ENCODE results near the gene CNKSR1.
A peak's percentile ranks its signal among the peaks of the same experiment; 100 is the strongest.

The CNKSR1 gene

GRCh38 chr1:26159743-26160039 is 17.6 kb upstream of the CNKSR1 start:
- DNase-seq (ENCODE audit: low spot score) (no peak), FAIRE-seq (no peak)

GRCh38 chr1:26160527-26161414 is 16.5 kb upstream of the CNKSR1 start:
- FAIRE-seq = no peak

GRCh38 chr1:26161415-26162219 is 15.7 kb upstream of the CNKSR1 start:
- DNase-seq (ENCODE audit: low spot score) = no peak
- FAIRE-seq = no peak

More at GRCh38 chr1:26160527-26161414, 16.5 kb upstream of the CNKSR1 start:
- no peak for DNase-seq (ENCODE audit: low spot score)

DNA sequence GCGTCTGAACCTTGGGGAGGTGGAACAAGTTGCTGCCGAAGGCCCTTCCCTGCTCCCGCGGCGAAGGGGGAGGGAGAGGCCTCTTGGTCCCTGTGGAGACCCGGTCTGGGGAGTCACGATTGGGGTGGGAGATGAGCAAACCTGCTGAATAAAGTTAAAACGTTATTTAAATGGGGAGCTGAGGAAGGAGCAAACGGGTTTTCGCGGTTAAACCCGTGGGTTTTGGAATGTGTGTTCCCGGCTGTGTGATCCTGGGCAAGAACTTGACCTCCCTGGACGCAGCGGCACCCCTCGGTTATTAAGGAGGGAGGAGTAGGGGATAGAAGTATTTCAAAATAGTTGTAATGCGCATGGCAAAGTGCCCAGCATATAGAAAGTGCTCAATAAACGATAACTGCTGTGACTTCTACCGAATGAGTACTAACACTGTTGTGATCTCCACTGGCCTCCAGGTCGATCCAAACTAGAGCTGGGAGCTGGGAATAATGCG is 15.0 kb upstream of the CNKSR1 start:
- FAIRE-seq (no peak), DNase-seq (ENCODE audit: low spot score) (no peak)

DNA sequence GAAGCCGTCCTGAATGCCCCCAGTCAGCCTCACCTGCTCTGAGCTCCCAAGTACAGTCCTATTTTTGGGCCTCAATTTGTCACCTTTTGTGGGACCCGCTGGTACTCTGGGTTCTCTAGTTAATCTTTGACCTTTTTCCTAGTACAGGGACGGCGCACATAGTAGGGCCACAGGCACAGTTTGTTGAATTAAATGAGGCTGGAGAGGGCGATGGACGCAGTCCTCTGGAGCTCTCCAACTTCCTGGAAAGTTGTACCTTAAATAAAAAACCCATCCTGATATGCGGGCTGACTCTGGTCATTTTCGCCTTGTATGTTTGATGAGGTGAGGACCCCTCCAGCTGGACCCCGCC is 13.6 kb upstream of the CNKSR1 start:
- FAIRE-seq = no peak
- no peak for DNase-seq (ENCODE audit: low spot score)

- FAIRE-seq (no peak), DNase-seq (ENCODE audit: low spot score) (peak; percentile 78)
Observed at GRCh38 chr1:26164036-26164860, 13.0 kb upstream of the CNKSR1 start.

DNA sequence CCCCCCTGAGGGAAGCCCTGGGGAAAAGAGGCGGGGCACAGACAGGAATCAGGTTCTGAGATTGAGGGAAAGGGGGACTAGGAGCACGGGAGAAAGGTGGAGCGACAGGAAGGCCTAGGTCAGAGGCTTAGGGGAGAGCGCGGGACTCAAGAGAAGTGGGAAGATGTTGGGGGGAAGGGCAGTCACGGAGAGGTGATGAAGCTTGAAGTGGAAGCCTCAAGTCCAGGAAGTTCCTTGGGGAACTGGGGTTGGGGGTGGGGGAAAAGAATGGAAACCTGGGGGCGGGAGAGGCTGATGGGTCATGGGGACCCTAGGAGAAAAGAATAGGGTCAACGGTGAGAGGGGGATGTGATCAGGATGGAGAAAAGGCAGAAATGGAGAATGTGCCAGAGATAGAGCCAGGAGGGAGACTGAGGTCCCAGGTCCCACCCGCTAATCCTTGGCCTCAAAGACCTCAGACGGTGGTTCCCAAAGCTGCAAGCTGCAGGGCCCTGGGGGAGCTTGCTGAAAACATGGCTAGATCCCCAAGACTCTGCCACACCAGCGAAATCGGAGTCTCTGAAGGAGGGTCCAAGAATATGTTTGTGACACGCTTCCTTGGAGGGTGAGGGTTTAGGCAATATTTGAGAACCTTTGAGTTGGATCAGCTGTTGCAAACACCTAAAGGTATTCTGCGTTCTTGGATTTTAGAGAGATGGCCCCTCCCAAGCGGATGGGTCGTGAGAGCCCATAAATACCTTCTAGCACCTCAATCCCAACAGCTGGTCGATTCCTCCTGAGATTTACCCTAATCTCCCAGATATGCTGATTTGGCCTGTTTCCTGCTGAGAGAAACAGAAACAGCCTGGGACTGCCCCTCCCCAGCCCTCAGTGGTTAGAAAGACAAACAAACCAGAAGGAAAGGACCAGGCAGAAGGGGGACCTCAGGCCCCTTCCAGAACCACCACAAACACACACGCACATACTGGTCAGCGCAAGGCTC is 12.1 kb upstream of the CNKSR1 start:
- no peak for DNase-seq (ENCODE audit: low spot score)
- no peak for FAIRE-seq

DNA sequence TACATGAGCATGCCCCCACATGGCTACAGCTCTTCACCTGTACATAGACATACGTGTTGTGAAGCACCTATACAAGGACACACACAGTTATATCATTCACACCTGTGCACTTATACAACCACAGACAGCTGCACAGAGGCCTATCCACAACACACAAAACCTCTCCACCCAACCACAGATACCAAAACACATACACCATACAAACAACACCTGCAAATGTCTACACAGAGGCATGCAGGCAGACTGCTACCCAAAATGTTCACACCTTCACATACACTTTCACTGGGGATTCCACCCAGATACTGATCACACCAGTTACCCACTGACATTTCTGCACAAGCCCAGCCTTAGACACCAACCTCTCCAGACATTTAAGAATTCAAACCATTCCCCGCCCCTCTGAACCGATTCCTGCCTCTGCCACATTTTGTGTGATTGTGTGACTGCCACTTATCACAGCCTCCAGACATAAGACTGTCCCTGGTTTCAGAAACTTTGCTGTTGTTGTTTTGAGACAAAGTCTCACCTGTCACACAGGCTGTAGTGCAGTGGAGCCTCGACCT is 10.5 kb upstream of the CNKSR1 start:
- no peak for FAIRE-seq

GRCh38 chr1:26168410-26169197 is 8.7 kb upstream of the CNKSR1 start, which contains the start of gene C1orf232:
Gene C1orf232 (minus strand): TSS chr1:26168963. CDS start chr1:26168499, 464 bp downstream.
- FAIRE-seq (no peak), DNase-seq (ENCODE audit: low spot score) (no peak)

More for the DNA sequence above, 10.5 kb upstream of the CNKSR1 start:
- no peak for DNase-seq (ENCODE audit: low spot score)

GRCh38 chr1:26169198-26169554 is 8.1 kb upstream of the CNKSR1 start:
- no peak for FAIRE-seq
- DNase-seq (ENCODE audit: low spot score) = no peak

- peak; percentile 99 for DNase-seq (ENCODE audit: low spot score)
Observed at GRCh38 chr1:26169669-26170471, 7.4 kb upstream of the CNKSR1 start, which contains the start of gene ZNF593. Gene ZNF593 (plus strand): TSS chr1:26169908. CDS start chr1:26169984, 76 bp downstream.

DNA sequence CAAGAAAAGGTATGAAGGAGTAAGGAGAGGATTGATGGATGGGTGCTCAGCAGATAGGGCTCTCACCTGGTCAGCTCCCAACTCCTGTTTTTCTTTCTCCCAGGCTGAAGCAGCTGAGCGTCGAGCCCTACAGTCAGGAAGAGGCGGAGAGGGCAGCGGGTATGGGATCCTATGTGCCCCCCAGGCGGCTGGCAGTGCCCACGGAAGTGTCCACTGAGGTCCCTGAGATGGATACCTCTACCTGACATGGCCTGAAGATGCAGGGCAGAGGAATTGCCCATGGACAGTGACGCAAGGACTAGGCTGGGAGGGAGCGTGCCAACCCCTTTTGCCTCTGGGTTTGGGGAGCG is 6.8 kb upstream of the CNKSR1 start:
- DNase-seq (ENCODE audit: low spot score) (no peak), FAIRE-seq (no peak)

More at GRCh38 chr1:26169669-26170471, 7.4 kb upstream of the CNKSR1 start, which contains the start of gene ZNF593:
- peak; percentile 87 for FAIRE-seq

DNA sequence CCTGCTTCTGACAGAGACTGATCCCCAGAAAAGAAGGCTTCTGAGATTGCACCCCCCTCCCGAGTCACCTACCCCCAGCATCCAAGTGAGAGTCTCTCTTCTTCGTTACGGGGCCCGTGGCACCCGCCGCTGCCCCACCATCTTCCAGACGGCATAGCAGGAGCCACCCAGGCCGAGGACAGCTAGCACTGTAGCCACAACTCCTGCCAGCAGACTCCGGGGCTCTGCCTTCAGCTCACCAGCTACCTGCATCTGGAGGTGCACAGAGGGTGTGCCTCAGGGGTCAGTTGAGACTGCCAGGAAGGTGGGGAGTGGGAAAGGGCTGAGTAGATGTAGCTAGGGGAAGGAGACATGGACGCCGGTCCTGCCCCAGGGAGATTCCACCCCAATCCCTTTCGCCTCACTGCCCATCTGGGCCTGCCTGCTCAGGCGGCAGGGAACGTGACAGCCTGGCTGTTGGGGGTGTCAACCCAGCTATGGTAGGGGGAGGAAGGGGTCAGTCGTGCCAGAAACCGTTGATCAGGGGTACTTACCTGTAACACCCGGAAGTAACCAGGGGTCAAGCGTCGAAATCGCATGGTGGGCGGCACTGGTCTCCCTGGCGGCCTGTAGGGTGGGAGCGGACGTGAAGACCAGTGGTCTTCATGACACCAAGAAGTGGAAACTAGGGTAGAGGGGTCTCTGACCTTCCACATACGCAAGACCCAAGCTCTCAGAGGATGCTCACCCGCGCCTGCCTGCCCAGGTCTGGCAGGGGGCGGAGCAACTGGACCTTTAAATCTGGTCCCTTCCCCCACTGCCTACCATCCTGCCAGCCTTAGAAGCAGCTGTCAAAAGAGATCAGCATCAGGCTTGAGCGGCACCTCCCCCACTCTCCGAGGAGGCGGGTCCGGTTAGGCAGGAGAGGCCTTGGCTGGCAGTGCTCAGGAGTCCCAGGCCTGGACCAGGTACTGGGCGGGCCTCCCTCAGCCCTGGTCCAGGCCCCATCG is 5.9 kb upstream of the CNKSR1 start, which contains the start of gene ZNF593OS:
TSS of gene ZNF593OS (minus strand) at position 749 of the 989 bp plus-strand sequence. CDS start at position 578, 171 bp downstream.
- DNase-seq (ENCODE audit: low spot score) = no peak
- no peak for FAIRE-seq

GRCh38 chr1:26175346-26175745 is 1.9 kb upstream of the CNKSR1 start:
- DNase-seq (ENCODE audit: low spot score) = no peak
- no peak for FAIRE-seq

- no peak for DNase-seq (ENCODE audit: low spot score)
- FAIRE-seq = no peak
Observed at GRCh38 chr1:26180010-26180506, 2.8 kb downstream of the CNKSR1 start.

- FAIRE-seq = no peak
Observed at GRCh38 chr1:26181586-26182382, 4.5 kb downstream of the CNKSR1 start.

More at GRCh38 chr1:26181586-26182382, 4.5 kb downstream of the CNKSR1 start:
- DNase-seq (ENCODE audit: low spot score) = no peak

Data from urothelium cell line (cell line).